RWPE1 (cell line): Measurements from ENCODE around the gene GREB1.

Experiments
- CTCF ChIA-PET: fragments of 350-600 bp; sonication (Branson Sonifier 250); formaldehyde crosslinking; extraction: SDS; loops from one replicate; lab custom pipeline; 2021; lab: Yijun Ruan, JAX
- POLR2A ChIA-PET: fragments of 400-600 bp; formaldehyde crosslinking; extraction: SDS; loops from one replicate; lab custom pipeline; 2020; ENCODE audit warnings: antibody characterized with exemption; ENCODE audit not compliant: low non-redundant PET; lab: Yijun Ruan, JAX
- DNase-seq: peaks from one replicate; pipeline ENCODE4 v3.0.0; 2012; ENCODE audit warnings: low spot score
- H3K27ac ChIP-seq: fragments of 450-650 bp; 2 replicates; pipeline ENCODE4 v1.5.1; 2017
- CTCF ChIP-seq: fragments of 450-650 bp; conservative IDR thresholded peaks from 2 replicates; pipeline ENCODE4 v1.5.1; 2017; ENCODE audit warnings: low read depth, mild to moderate bottlenecking

GREB1 gene

GRCh38 chr2:11550302-11550701, 16.5 kb downstream of the GREB1 start:
- DNase-seq = no peak
- no peak overlapping the region for H3K27ac ChIP-seq
- ChIA-PET CTCF (no interaction called here), POLR2A (no interaction called here)
- no peak for TF ChIP-seq CTCF

GRCh38 chr2:11550901-11551568, 17.2 kb downstream of the GREB1 start:
- no peak for DNase-seq
- TF ChIP-seq CTCF = no peak
- no peak overlapping the region for H3K27ac ChIP-seq
- ChIA-PET CTCF (no interaction called here), POLR2A (no interaction called here)

- CTCF ChIA-PET = no interaction called here
- POLR2A ChIA-PET = no interaction called here
- H3K27ac ChIP-seq = no peak overlapping the region
- no peak for DNase-seq
- TF ChIP-seq CTCF = no peak
Observed at GRCh38 chr2:11551569-11552259, 17.9 kb downstream of the GREB1 start.

GRCh38 chr2:11552260-11552638, 18.4 kb downstream of the GREB1 start:
- CTCF ChIA-PET = no interaction called here
- TF ChIP-seq CTCF = no peak
- DNase-seq = no peak
- H3K27ac ChIP-seq = no peak overlapping the region
- POLR2A ChIA-PET = no interaction called here

- no peak overlapping the region for H3K27ac ChIP-seq
- POLR2A ChIA-PET = no interaction called here
- CTCF ChIA-PET = interaction anchor here (0.7 kb wide), 2 partner anchors 29 to 492 kb away, joined by 3 read pairs; no protein-coding TSS in a partner anchor
- DNase-seq = no peak
- no peak for TF ChIP-seq CTCF
Observed at GRCh38 chr2:11553661-11554398, 20.0 kb downstream of the GREB1 start.

- TF ChIP-seq CTCF = no peak
- POLR2A ChIA-PET = no interaction called here
Observed at GRCh38 chr2:11554399-11554716, 20.5 kb downstream of the GREB1 start.

More at GRCh38 chr2:11554399-11554716, 20.5 kb downstream of the GREB1 start:
- no peak overlapping the region for H3K27ac ChIP-seq
- no peak for DNase-seq
- CTCF ChIA-PET = interaction anchor here (0.6 to 0.7 kb wide), 2 partner anchors 28 to 33 kb away, joined by 3 to 6 read pairs; no protein-coding TSS in a partner anchor
